Mucosa of descending colon (tissue), 3 donors: ENCODE data around the gene OR4E1. TPM values are rescaled to one million over a fixed set of nuclear protein-coding genes. Genes with fewer than 3 reads are reported as not detected.

Experiments
- ATAC-seq: fragments of 200-7000 bp; cut with Tn5 transposase; one replicate; pipeline ENCODE4 v1.9.1; 2020; ENCODE audit warnings: mild to moderate bottlenecking, moderate library complexity
- DNase-seq, 3 donors: peaks; one replicate each; pipeline ENCODE4 v3.0.0-alpha.2; 2020
- H3K36me3 ChIP-seq: fragments of 200-600 bp; one replicate; pipeline ENCODE4 v1.8.0; 2021; ENCODE audit warnings: low read depth, mild to moderate bottlenecking
- H3K4me1 ChIP-seq: fragments of 200-600 bp; one replicate; pipeline ENCODE4 v1.8.0; 2021; ENCODE audit warnings: low read depth, mild to moderate bottlenecking
- H3K4me3 ChIP-seq: fragments of 200-600 bp; one replicate; pipeline ENCODE4 v1.8.0; 2021; ENCODE audit warnings: mild to moderate bottlenecking
- H3K9me3 ChIP-seq: fragments of 200-600 bp; one replicate; pipeline ENCODE4 v1.8.0; 2021; ENCODE audit warnings: mild to moderate bottlenecking
- CTCF ChIP-seq: fragments of 200-600 bp; IDR thresholded peaks from one replicate; pipeline ENCODE4 v1.8.0; 2022; ENCODE audit warnings: antibody characterized with exemption, mild to moderate bottlenecking
- intact Hi-C, 2 donors: fragments of 100-400 bp; cut with DNase I in 1 of 2; cut with micrococcal nuclease in 1 of 2; formaldehyde crosslinking; loops; one replicate each; pipeline versions ENCODE4 v1.11.0 to v1.11.1; 2022; cut with DNase I, micrococcal nuclease
- total RNA-seq, 3 donors: library from RNA; stranded (reverse); fragmentation: NEBNext Ultra II Directional in 2 of 3; extraction: Animal tissue kit (Norgen Biotek cat#: 25700) in 2 of 3; gene quantifications; one replicate each; pipeline versions ENCODE4 v1.2.1 to v1.2.4, GENCODE V29; 2021 to 2023
- donor health status: DM: no; HTN: no; CAD: no; lungs with moderate emphysema.
- donor health status: DM: no; HTN: no; CAD: no.
- donor health status: DM: no; HTN: yes; CAD: no.

The OR4E1 gene
- total RNA-seq, 3 donors from 2014 or later, result not detected

- no peak for TF ChIP-seq CTCF
These were observed 20.8 kb upstream of the OR4E1 start for GRCh38 chr14:21694425-21694824.

GRCh38 chr14:21686468-21686867 lies 12.8 kb upstream of the OR4E1 start:
- intact Hi-C loops, result no loop called here
- TF ChIP-seq CTCF, result no peak
- peak; percentile 60 for ATAC-seq

More at GRCh38 chr14:21694425-21694824, 20.8 kb upstream of the OR4E1 start:
- Histone ChIP-seq H3K4me3 (no peak overlapping the region), H3K4me1 (no peaks in the 10 kb centered on the region), H3K9me3 (no peaks in the 10 kb centered on the region), H3K36me3 (no peaks in the 10 kb centered on the region)
- ATAC-seq (no peak), DNase-seq (no peak)
- intact Hi-C loops, result no loop called here

GRCh38 chr14:21680072-21680471 lies 6.5 kb upstream of the OR4E1 start:
- DNase-seq (no peak), ATAC-seq (no peak)
- TF ChIP-seq CTCF, result no peak
- Histone ChIP-seq H3K4me3 (no peak overlapping the region), H3K36me3 (no peaks in the 10 kb centered on the region), H3K4me1 (no peaks in the 10 kb centered on the region), H3K9me3 (peaks cover 6% of the 10 kb centered on the region)
- intact Hi-C loops, result no loop called here

More at GRCh38 chr14:21686468-21686867, 12.8 kb upstream of the OR4E1 start:
- no peak overlapping the region for H3K4me3 ChIP-seq
- no peaks in the 10 kb centered on the region for H3K36me3 ChIP-seq
- no peak for DNase-seq
- no peaks in the 10 kb centered on the region for H3K4me1 ChIP-seq
- H3K9me3 ChIP-seq, result no peaks in the 10 kb centered on the region

- intact Hi-C loops, result no loop called here
- Histone ChIP-seq H3K4me3 (no peak overlapping the region), H3K4me1 (no peaks in the 10 kb centered on the region), H3K9me3 (peaks cover 6% of the 10 kb centered on the region), H3K36me3 (no peaks in the 10 kb centered on the region)
- no peak for DNase-seq
- no peak for ATAC-seq
- no peak for TF ChIP-seq CTCF
These were observed 1.9 kb upstream of the OR4E1 start for GRCh38 chr14:21675566-21675965.

- DNase-seq, result no peak
- no peaks in the 10 kb centered on the region for H3K36me3 ChIP-seq
- intact Hi-C loops, result no loop called here
These were observed 1.5 kb downstream of the OR4E1 start for GRCh38 chr14:21672116-21672515.

More at GRCh38 chr14:21672116-21672515, 1.5 kb downstream of the OR4E1 start:
- H3K4me1 ChIP-seq, result no peaks in the 10 kb centered on the region
- no peak overlapping the region for H3K4me3 ChIP-seq
- ATAC-seq, result no peak
- no peak for TF ChIP-seq CTCF
- peaks cover 6% of the 10 kb centered on the region for H3K9me3 ChIP-seq
